Erythroblast (primary cell): Measurements from ENCODE around the gene HAGH.

ENCODE experiments used
- GATA1 ChIP-seq: IDR thresholded peaks from 2 replicates; pipeline ENCODE4 v1.6.1; 2011; ENCODE audit warnings: low read depth, mild to moderate bottlenecking, control low read depth, low read length, moderate library complexity
- POLR2A ChIP-seq: IDR thresholded peaks from 2 replicates; pipeline ENCODE4 v1.6.1; 2011; ENCODE audit warnings: mild to moderate bottlenecking, low read length

DNA sequence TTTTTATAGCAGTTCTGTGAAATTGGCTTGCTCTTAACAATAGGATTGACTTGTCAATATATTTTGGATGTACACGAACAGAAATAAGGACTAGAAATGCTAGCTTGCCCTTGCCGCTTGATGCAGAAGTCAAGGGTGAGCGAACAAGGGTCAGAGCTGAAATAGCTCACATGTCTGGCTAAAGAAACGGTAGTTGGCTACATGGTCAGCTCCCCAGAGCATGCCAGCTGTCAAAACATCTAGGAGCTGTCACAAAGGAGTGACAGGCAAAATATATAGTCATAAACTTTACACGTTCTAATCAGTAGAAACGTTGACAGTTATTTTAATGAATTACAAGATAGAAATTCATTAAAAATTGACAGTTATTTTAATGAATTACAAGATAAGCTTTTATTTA, 48.2 kb upstream of the HAGH start:
- TF ChIP-seq POLR2A (no peak), GATA1 (no peak)
